H9 (cell line): ENCODE results near the gene AP4S1. TPM values are rescaled to one million over a fixed set of nuclear protein-coding genes. Genes with fewer than 3 reads are reported as not detected.
A peak's percentile ranks its signal among the peaks of the same experiment; 100 is the strongest.

Experiments
- DNase-seq: peaks from one replicate; pipeline ENCODE4 v3.0.0-alpha.2; 2017
- H2AFZ ChIP-seq: one replicate; pipeline ENCODE4 v1.6.1; 2013; ENCODE audit warnings: mild to moderate bottlenecking, low read length, control low read depth, moderate library complexity
- H2AK5ac ChIP-seq: 2 replicates; pipeline ENCODE4 v1.6.1; 2013; ENCODE audit warnings: low read length, control low read depth, mixed read lengths; ENCODE audit not compliant: insufficient read length
- H2BK120ac ChIP-seq: one replicate; pipeline ENCODE4 v1.6.1; 2013; ENCODE audit warnings: low read depth, mild to moderate bottlenecking, low read length, control low read depth, inconsistent platforms; ENCODE audit not compliant: poor library complexity, severe bottlenecking
- H2BK12ac ChIP-seq: 2 replicates; pipeline ENCODE4 v1.6.1; 2013; ENCODE audit warnings: low read length, control low read depth, mixed read lengths, low read depth; ENCODE audit not compliant: insufficient read length
- H2BK15ac ChIP-seq: 2 replicates; pipeline ENCODE4 v1.6.1; 2013; ENCODE audit warnings: low read depth, low read length, control low read depth
- H2BK20ac ChIP-seq: one replicate; pipeline ENCODE4 v1.6.1; 2013; ENCODE audit warnings: low read depth, mild to moderate bottlenecking, low read length, control low read depth, inconsistent platforms; ENCODE audit not compliant: poor library complexity, severe bottlenecking
- H2BK5ac ChIP-seq: 2 replicates; pipeline ENCODE4 v1.6.1; 2013; ENCODE audit warnings: low read length, control low read depth, mixed read lengths; ENCODE audit not compliant: insufficient read length
- H3K14ac ChIP-seq: 2 replicates; pipeline ENCODE4 v1.6.1; 2013; ENCODE audit warnings: low read length, control low read depth; ENCODE audit not compliant: insufficient read depth
- H3K18ac ChIP-seq: 2 replicates; pipeline ENCODE4 v1.6.1; 2013; ENCODE audit warnings: low read depth, mild to moderate bottlenecking, mixed read lengths, low read length, control low read depth; ENCODE audit not compliant: insufficient read length
- H3K23ac ChIP-seq: 2 replicates; pipeline ENCODE4 v1.6.1; 2013; ENCODE audit warnings: low read length, control low read depth, mixed read lengths, low read depth; ENCODE audit not compliant: insufficient read length
- H3K23me2 ChIP-seq: 2 replicates; pipeline ENCODE4 v1.6.1; 2013; ENCODE audit warnings: low read depth, mild to moderate bottlenecking, mixed read lengths, low read length, control low read depth; ENCODE audit not compliant: insufficient read length, poor library complexity, severe bottlenecking
- H3K27ac ChIP-seq: 2 replicates; pipeline ENCODE4 v1.5.1; 2013; ENCODE audit warnings: low read length, control low read depth, mixed read lengths, low read depth; ENCODE audit not compliant: insufficient read length
- H3K27me3 ChIP-seq: 2 replicates; pipeline ENCODE4 v1.6.1; 2013; ENCODE audit warnings: low read length, control low read depth, inconsistent platforms; ENCODE audit not compliant: insufficient read depth
- H3K4ac ChIP-seq: 2 replicates; pipeline ENCODE4 v1.6.1; 2013; ENCODE audit warnings: low read depth, mild to moderate bottlenecking, control low read depth, inconsistent platforms, low read length, moderate library complexity
- H3K4me1 ChIP-seq: 2 replicates; pipeline ENCODE4 v1.6.1; 2013; ENCODE audit warnings: low read length, control low read depth, inconsistent platforms; ENCODE audit not compliant: insufficient read depth
- H3K4me2 ChIP-seq: 2 replicates; pipeline ENCODE4 v1.6.1; 2013; ENCODE audit warnings: low read length, control low read depth, mixed read lengths; ENCODE audit not compliant: insufficient read length, insufficient read depth
- H3K56ac ChIP-seq: 2 replicates; pipeline ENCODE4 v1.6.1; 2013; ENCODE audit warnings: low read depth, mild to moderate bottlenecking, mixed read lengths, low read length, control low read depth; ENCODE audit not compliant: insufficient read length
- H3K79me1 ChIP-seq: 2 replicates; pipeline ENCODE4 v1.6.1; 2013; ENCODE audit warnings: low read depth, mild to moderate bottlenecking, moderate library complexity, low read length, control low read depth, inconsistent platforms; ENCODE audit not compliant: insufficient read depth, poor library complexity, severe bottlenecking
- H3K79me2 ChIP-seq: 2 replicates; pipeline ENCODE4 v1.6.1; 2013; ENCODE audit warnings: low read length, control low read depth, inconsistent platforms; ENCODE audit not compliant: insufficient read depth
- H3K9ac ChIP-seq: 2 replicates; pipeline ENCODE4 v1.6.1; 2013; ENCODE audit warnings: low read length, control low read depth, mixed read lengths; ENCODE audit not compliant: insufficient read length; ENCODE audit errors: extremely low read depth
- H3K9me3 ChIP-seq: one replicate; pipeline ENCODE4 v1.6.1; 2013; ENCODE audit warnings: low read depth, low read length, inconsistent platforms; ENCODE audit not compliant: control insufficient read depth
- H3T11ph ChIP-seq: one replicate; pipeline ENCODE4 v1.6.1; 2013; ENCODE audit warnings: mild to moderate bottlenecking, low read length, control low read depth, inconsistent platforms
- H4K20me1 ChIP-seq: one replicate; pipeline ENCODE4 v1.6.1; 2013; ENCODE audit not compliant: control insufficient read depth, insufficient read length, insufficient read depth
- H4K5ac ChIP-seq: 2 replicates; pipeline ENCODE4 v1.6.1; 2013; ENCODE audit warnings: low read depth, mild to moderate bottlenecking, mixed read lengths, low read length, control low read depth; ENCODE audit not compliant: insufficient read length
- H4K8ac ChIP-seq: replicated peaks from 2 replicates; pipeline ENCODE4 v1.6.1; 2013; ENCODE audit warnings: low read length, control low read depth, mixed read lengths, low read depth; ENCODE audit not compliant: insufficient read length
- H4K91ac ChIP-seq: 2 replicates; pipeline ENCODE4 v1.6.1; 2013; ENCODE audit warnings: low read depth, mild to moderate bottlenecking, moderate library complexity, mixed read lengths, low read length, control low read depth; ENCODE audit not compliant: insufficient read length
- H3K27ac Mint-ChIP-seq, 3 experiments: 2 replicates in 2 of 3; 3 replicates in 1 of 3; pipeline ENCODE4 v1.8.0; 2020 to 2021; ENCODE audit warnings: mixed read lengths in 3 of 3, mild to moderate bottlenecking in 1 of 3, moderate library complexity in 1 of 3
- H3K27me3 Mint-ChIP-seq: 2 replicates; pipeline ENCODE4 v1.8.0; 2021; ENCODE audit warnings: low read depth, mild to moderate bottlenecking, moderate library complexity, mixed read lengths
- H3K36me3 Mint-ChIP-seq, 3 experiments: 2 replicates in 2 of 3; 3 replicates in 1 of 3; pipeline ENCODE4 v1.8.0; 2020 to 2021; ENCODE audit warnings: low read depth in 3 of 3, mixed read lengths in 3 of 3; ENCODE audit not compliant: insufficient read depth in 1 of 3
- H3K4me1 Mint-ChIP-seq, 2 experiments: 2 replicates each; pipeline ENCODE4 v1.8.0; 2020; ENCODE audit warnings: mixed read lengths in 2 of 2
- H3K4me3 Mint-ChIP-seq, 2 experiments: 2 replicates in 1 of 2; 3 replicates in 1 of 2; pipeline ENCODE4 v1.8.0; 2020 to 2021; ENCODE audit warnings: mild to moderate bottlenecking in 2 of 2, mixed read lengths in 2 of 2, moderate library complexity in 1 of 2
- H3K9me3 Mint-ChIP-seq, 2 experiments: 2 replicates in 1 of 2; 3 replicates in 1 of 2; pipeline ENCODE4 v1.8.0; 2020; ENCODE audit warnings: mild to moderate bottlenecking in 2 of 2, mixed read lengths in 2 of 2, moderate library complexity in 1 of 2
- CTCF ChIP-seq: fragments of 200-600 bp; sonication (generic); conservative IDR thresholded peaks from 3 replicates; pipeline ENCODE4 v1.8.0; 2021; ENCODE audit warnings: antibody characterized with exemption, mild to moderate bottlenecking
- total RNA-seq: library from RNA; stranded (reverse); gene quantifications from 2 replicates; pipeline ENCODE4 v1.2.1, GENCODE V29; 2021

Gene AP4S1
- total RNA-seq, 1 experiment from 2014 or later, result 13.7 TPM

DNA sequence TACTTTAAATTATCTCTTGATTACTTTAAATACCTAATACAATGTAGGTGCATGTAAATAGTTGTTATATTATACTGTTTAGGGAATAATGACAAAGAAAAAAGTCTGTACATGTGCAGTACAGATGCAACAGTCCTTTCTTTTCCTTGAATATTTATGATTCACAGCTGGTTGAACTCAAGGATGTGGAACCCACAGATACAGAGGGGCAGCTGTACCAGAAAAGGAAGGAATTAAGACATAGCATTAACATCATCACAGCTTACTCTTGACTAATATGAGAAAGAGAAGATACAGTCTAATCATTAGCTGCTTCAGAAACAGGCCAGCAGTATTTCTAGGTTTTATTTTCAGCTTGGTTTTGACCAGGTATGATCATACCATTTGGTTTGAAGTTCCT, 34.7 kb upstream of the AP4S1 start:
- H3K27ac Mint-ChIP-seq, result peak overlapping the region in 1 of 3 experiments; percentile 91; a peak in 2 of 7 replicates

More for the DNA sequence above, 34.7 kb upstream of the AP4S1 start:
- Histone ChIP-seq H4K91ac (no peak overlapping the region), H2BK15ac (no peak overlapping the region), H2BK12ac (no peak overlapping the region), H3K9ac (no peak overlapping the region), H3K27ac (no peak overlapping the region), H4K5ac (no peak overlapping the region), H3K56ac (no peak overlapping the region), H3K4ac (no peak overlapping the region), H3K23me2 (no peaks in the 10 kb centered on the region), H2AK5ac (no peak overlapping the region), H3K14ac (no peak overlapping the region), H3K79me1 (peaks cover 5% of the 10 kb centered on the region), H3K4me2 (no peak overlapping the region), H3K18ac (no peak overlapping the region), H3T11ph (no peak overlapping the region), H4K20me1 (no peaks in the 10 kb centered on the region), H2BK120ac (no peak overlapping the region), H3K79me2 (peaks cover 30% of the 10 kb centered on the region; the same call in 1 of the 2 replicates), H4K8ac (no peak overlapping the region), H2BK5ac (no peak overlapping the region), H2AFZ (no peak overlapping the region), H3K9me3 (no peaks in the 10 kb centered on the region), H2BK20ac (no peak overlapping the region), H3K23ac (no peak overlapping the region), H3K27me3 (no peaks in the 10 kb centered on the region), H3K4me1 (no peaks in the 10 kb centered on the region; the same call in 1 of the 2 replicates)
- H3K9me3 Mint-ChIP-seq, result no peaks in the 10 kb centered on the region
- peaks cover 30 to 35% of the 10 kb centered on the region in 2 experiments for H3K4me1 Mint-ChIP-seq
- no peak overlapping the region for H3K4me3 Mint-ChIP-seq
- DNase-seq, result no peak
- no peaks in the 10 kb centered on the region for H3K27me3 Mint-ChIP-seq
- H3K36me3 Mint-ChIP-seq, result peaks cover 0 to under 1% (median under 1%) of the 10 kb centered on the region in 3 experiments; a peak in 2 of 7 replicates
- TF ChIP-seq CTCF, result no peak
